NK-92 treated with Interleukin-12 subunit alpha and Interleukin-12 subunit beta, amount 100 ng/mL, for 24 hours (cell line): ENCODE data around the gene BRD7.

Source experiments
- DNase-seq: peaks from one replicate; lab custom pipeline; 2025; lab: John Stamatoyannopoulos, UW

Gene BRD7

DNA sequence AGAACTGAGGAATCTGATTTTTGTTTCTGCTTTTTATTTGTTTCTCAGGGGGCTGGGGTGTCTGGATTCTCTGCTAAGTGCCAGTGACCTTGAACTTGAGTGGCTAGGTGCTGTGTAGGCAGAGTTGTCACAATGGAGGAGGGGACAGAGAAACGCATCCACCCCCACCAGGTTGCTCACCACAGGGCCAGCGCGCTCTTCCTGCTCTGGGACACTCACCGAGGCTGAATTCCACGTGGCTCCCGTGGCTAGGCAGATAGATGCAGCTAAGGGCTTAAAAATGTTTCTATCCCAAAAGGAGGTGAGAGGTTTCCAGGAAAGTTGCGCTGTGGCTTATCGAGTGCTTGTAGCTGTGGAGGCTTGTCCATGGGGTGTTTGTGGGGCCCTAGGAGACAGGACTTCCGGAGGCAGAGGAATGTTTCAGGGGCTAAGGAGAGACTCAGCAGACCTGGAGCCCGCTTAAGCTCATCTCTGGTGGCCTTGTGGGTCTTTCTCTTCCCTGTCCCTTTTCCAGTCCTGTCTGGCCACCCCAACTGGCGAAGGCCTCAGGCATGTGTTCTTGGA lies 65.7 kb downstream of the BRD7 start:
- no peak for DNase-seq

DNA sequence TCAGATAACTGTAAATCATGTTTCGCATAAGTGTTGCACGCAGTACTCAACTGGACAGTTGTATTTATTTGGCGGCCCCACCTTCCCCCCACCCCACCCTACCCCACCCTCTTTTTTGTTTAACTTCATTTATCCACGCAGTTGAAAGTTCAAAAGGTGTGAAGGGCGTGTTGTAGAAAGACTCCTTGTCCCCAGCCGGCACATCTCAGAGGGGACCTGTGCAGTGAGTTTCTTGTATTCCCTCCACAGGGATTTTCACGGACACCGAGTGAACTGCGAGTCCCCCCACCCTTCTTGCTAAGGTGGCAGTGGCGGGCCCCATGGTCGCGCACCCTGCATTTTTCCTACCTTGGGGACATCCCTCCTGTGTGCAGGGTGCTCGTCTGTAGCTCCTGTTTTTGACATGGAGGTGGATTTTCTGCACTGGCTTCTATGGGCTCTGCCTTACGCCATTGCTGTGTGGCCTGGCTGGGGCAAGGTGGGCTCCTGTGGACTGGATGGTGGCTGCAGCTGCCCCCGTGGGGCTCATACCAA lies 66.2 kb downstream of the BRD7 start:
- no peak for DNase-seq

DNA sequence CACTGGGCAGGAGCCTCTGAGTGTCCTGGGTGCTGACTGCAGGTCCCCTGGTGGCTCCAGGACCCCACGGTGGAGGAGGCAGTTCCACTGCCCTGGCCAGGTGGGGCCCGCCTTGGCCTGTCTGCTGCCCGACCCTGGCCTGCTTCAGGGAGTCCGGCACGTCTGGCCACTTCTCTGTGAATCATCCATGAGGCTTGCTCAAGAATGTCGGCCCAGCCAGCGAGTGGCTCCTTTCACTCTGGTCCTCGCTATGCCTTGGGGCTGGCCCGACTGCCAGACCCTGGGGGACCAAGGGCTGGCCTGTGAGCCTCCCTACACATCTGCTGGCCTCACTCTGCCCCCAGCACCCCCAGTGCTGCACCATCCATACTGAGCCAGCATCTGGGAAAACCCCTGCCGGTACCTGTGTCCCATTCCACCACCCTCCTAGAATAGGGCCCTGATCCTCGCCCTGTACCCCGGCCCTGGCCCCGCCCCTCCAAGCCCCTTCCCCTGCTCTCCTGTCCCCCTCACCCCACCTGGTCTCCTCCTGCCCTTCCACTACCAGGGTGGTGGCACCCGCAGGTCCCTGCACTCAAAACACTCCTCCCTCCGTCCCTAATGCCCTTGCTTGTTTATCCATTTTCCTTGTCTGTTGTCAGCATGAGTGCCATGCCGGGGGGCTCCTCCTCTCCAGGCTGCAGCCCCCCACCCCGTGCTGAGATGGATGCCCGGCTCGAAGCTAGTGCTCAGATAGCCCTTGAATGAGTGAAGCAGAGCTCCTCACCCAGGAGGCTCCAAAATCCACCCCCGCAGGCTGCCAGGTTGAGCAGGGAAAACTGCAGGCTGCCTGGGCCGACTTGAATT lies 66.9 kb downstream of the BRD7 start:
- DNase-seq: no peak

DNA sequence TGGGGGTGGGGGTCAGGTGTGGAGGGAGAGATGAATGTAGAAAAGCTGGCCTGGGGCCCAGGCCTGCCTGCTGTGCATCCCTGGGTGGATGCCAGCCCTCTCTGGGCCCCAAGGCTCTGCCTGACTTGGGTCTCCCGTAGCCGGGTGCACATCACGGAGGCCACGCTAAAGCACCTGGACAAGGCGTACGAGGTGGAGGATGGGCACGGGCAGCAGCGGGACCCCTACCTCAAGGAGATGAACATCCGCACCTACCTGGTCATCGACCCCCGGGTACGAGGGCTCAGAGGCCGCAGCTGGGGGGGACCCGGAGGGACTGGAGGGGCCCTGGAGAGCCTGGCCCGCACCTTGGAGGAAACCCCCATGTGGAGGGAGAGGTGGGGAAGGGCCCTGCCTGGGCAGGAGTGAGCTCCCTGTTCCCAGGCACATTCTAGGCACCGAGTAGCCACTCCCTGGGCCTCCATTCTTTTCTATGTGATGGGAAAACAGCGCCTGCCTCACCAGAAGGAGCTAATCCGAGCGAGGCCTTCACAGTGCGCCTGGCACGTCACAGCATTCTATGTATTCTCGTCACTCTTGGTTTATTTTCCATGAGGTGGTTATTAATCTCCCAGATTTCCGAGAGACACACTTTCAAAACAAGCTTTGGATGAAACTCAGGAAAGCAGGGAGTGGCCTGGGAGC lies 67.7 kb downstream of the BRD7 start:
- no peak for DNase-seq

DNA sequence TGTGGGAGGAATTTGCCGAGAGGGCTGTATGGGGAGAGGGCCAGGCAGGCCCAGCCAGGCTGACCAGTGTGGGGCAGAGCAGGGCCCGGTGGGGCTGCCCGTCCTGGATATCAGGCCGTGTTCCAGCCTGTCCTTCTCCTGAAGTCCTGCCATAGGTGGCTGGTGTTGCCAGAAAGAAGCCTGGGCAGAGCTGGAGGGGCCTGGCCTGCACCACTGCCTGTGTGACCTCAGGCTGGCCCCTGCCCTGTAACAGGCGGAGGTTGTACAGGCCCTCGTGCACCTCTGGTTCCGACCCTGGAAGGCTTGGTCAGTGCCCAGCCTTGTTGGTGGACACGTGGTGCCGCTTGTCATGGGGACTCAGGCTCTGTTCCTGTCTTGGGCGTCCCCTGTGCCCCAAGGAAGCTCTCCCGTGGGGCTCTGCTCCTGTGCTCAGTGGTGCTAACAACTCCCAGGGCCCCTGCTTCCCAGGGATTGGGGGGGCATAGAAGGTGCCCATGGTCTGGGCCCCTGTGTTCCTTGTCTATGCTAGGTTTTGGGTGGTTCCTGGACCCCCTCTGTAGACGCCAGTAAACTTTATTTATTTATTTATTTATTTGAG lies 69.2 kb downstream of the BRD7 start:
- DNase-seq: no peak

DNA sequence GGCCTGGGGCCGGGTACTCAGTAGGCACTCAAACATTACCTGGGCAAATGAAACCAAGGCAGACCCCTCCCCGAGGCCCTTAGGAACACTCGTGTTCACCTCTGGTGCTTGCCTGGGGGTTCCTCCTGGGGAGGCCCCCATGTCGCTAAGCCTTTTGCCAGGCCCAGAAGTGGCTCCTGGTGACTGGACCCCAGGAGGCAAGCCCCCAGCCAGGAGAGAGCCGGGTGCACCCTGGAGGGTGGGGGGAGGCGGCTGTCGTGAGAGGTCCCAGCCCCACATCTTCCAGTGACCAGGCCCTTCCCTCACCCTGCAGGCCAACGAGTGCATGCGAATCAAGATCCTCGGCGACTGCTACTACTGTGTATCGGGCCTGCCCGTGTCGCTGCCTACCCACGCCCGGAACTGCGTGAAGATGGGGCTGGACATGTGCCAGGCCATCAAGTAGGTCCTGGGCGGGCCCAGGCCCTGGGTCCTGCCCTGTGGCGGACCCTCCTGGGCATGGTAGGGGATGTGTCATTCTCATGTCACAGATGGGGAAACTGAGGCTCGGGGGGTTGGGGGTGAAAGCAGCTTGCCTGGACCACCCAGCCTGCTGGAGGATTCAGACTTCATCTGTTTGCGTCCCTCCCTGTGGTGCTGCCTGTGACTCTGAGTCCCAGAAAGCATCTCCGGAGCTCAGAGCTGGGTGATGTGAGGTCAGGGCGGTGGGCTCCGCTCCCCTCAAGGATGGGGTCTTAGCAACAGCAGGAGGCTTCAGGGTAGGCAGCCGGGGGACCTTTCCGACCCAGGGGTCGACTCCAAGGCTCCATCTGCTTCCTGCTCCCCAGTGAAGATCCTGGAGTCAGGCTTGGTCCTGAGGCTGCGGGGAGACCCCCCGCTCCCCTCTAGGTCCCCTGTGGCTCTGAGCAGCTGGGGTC lies 69.9 kb downstream of the BRD7 start:
- no peak for DNase-seq

DNA sequence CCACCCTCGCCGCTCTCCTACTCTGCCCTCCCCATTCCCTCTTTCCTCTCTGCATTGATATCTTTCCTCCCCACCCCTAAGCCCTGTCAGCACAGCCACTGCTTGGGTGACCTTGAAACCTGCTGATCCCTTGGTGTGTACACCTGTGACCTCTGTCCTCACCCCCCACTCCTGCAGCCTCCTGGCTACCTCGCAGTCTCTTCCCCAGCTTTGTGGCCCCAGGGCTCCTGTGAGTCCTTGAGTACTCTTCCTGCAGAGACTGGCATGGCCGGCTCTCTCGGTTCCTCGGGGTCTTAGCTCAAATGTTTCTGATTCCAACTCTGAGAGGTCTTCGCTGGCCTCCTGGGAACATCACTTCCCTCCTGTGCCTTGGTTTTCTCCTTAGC lies 70.7 kb downstream of the BRD7 start:
- DNase-seq: no peak

DNA sequence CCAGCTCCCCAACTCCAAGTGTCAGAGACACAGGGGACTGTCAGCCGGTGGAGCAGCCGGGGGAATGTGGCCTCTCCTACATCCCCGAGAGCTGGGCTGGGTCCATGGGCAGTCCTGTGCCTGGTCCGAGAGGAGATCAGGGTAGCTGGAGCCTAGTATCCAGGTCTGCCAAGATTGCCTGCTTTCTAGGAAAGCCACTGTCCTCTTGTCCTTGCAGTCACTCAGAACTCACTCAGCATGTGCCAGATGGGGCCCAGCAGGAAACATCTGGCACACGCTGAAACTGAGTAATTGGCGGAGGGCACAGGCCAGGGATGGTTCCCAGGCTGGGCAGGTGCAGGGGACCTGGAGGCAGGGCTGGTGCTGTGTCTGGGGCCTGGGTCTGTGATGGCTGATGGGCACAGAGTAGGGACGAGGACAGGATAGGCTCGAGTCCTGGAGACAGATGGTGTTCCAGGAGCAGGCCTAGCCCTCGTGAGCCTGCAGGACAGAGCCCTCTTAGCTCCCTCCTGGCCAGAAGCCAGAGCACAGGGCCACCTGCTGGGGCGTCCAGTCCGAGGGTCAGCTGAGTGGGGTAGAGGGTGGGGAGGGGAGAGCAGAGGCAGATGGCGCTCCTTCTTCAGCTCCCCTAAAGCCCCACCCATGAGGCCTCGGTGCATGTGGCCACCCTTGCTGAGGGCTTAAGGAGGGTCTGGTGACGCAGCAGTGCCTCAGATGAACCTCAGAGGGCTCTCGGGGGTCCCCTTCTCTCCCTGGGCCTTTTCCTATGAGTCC lies 71.3 kb downstream of the BRD7 start:
- no peak for DNase-seq

DNA sequence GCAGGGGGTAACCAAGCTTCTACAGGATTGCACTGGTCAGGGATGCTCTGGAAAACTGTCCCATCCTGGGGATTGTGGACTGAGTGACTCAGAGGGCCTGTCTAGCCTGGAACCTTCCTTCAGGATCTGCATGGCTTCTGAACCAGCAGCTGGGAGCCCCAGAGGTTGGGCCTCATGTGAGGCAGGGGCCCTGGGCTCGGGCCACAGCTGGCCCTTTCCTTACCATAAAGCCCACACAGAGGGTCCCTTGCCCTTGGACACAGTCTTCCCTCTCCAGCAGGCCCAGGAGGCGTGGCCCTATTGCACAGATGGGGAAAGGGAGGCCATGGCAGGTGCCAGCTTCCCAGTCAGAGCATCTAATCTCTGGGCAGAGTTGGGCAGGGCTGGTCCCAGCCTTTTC lies 72.0 kb downstream of the BRD7 start:
- DNase-seq: no peak

DNA sequence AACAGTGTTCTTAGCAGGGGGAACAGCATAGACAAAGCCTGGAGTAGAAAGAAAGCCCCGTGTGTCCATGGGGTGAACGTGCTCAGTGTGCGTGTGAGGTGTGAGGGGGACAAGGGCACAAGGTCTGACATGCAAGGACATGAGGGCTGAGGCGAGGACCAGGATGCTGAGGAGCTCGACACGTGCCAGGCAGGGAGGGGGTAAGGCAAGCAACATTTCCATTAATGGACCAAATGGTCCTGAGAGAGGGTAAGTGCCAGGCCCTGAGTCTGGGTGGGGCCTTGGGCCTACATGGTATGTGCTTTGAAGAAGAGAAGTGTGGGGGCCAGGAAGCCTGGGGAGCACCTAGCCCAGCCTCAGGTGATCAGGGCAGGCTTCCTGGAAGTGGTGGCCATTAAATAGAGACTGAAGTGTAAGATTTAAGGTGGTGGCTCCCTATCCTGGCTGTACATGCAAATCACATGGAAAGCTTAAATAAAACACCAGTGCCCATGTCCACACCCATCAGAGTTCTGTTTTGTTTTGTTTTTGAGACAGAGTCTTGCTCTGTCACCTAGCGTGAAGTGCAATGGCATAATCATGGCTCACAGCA lies 73.2 kb downstream of the BRD7 start:
- no peak for DNase-seq

DNA sequence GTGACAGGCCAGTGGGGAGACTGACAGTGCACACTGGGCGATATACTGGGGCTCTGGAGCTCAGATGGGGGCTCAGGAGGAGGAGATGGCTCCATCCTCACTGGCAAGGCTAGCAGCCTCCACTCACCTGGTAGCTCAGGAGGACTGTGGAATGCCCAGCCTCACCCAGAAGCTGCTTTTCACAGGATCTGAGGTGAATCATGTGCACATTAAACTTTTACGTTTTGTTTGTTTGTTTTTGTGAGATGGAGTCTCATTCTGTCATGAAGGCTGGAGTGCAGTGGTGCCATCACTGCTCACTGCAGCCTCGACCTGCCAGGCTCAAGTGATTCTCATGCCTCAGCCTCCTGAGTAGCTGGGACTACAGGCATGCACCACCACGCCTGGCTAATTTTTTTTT lies 73.8 kb downstream of the BRD7 start:
- DNase-seq: no peak

DNA sequence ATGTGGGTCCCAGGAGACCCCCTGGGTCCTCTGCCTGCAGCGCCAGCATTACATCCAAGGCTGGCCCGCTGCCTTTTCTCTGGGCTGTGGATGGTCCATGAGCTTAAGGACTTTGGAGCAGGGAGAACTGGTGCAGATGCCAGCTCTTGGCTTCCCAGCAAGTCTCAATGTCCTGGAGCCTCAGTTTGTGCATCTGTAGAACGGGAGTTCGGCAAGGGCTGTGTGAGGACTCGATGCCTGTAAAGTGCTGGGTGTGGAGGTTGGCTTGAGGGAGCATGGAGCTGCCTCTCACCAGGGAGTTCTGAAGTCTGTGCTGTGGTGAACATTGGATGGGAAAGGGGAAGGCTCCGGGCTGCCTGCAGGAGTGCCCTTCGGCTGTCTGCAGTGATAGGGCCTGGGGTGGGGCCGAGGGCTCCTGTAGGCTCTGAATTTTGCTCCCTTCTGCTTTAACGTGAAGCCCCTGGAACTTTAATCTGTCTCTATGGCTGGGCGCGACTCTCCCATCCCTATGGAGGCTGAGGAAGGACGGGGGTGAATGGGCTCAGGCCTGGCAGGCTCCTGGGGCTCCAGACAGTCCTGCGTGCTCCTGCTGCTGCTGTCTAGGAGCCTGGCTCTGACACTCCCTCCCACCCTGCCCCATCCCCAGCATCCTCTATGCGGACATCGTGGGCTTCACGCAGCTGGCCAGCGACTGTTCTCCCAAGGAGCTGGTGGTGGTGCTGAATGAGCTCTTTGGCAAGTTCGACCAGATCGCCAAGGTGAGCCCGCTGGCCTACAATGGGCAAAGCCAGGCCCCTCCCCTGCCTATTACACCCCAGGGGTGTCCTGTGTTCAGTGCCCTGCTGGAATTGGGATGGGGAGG lies 74.6 kb downstream of the BRD7 start:
- DNase-seq: no peak

DNA sequence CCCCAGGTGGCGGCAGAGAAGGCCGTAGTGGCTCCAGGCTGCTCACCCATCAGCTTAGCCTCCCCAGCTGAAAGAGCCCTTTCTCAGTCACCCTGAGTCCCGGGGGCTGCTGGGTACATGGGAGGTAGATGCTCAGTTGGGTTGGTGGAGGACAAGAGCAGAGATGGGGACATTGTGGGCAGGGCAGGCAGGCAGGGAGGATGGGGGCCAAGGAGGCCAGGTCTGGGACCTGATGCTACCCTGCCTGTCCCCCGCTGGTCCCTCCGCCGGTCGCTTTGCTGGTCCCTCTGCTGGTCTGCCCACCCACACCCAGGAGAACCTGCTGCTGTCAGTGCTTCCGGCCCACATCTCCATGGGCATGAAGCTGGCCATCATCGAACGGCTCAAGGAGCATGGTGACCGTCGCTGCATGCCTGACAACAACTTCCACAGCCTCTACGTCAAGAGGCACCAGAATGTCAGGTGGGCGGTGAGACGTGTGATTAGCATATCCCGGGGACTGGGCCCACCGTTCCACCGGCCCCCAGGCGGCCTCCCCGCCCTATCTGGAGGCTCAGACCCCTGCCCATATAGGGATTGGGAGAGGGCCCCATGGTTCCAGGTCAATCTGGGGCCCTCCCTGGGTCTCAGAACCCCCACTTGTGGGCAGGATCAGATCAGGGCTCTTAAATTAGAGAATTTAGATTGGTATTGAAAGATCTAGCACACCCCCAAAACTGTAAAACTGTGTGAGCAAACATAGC lies 75.6 kb downstream of the BRD7 start:
- no peak for DNase-seq

DNA sequence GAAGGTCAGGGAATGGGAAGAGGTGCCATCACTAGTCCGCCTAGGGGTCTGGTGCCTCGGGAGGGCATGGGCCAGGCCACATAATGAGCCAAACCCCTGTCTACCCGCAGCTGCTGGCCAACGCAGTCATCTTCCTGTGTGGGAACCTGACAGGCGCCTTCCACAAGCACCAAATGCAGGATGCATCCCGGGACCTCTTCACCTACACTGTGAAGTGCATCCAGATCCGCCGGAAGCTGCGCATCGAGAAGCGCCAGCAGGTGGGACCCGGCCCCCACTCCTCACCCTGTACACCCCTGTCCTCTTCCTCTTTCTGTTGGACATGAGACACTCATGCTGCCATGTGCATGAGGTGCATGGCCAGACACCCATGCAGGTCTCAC lies 76.2 kb downstream of the BRD7 start:
- no peak for DNase-seq

DNA sequence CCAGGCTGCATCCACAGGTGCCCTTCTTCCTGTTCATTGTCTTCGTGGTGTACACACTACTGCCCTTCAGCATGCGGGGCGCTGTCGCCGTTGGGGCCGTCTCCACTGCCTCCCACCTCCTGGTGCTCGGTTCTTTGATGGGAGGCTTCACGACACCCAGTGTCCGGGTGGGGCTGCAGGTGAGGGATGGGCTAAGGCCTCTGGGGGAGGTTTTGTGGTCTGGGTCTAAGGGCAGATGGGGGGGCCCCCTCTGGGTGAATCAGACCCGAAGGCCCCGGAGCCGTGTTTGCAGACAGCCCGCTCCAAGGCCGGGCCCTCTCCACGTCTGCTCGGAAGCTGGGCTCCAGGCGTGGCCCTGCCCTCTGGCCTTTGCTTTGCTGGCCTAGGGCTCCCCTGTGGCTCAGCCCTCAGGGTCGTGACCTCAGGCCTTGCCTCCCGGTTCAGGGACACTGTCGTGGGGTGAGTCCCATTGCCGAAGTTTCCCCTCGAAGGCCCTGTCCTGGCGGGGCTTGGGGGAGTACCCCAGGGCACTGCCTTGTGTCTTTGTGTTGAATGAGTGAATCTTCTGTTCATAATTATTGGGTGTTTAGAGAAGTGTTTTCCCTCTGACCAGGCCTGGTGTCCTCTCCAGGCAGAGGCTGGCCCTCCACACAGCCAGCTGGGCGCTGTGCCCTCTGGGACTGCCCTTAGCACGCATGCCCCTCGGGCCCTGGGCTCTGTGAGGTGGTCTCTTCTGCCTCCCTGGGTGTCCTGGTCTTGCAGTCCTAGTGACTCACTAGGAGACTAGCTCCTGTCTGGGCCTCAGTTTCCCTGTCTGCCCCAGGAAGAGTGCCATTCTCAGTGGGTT lies 76.8 kb downstream of the BRD7 start:
- DNase-seq: no peak

DNA sequence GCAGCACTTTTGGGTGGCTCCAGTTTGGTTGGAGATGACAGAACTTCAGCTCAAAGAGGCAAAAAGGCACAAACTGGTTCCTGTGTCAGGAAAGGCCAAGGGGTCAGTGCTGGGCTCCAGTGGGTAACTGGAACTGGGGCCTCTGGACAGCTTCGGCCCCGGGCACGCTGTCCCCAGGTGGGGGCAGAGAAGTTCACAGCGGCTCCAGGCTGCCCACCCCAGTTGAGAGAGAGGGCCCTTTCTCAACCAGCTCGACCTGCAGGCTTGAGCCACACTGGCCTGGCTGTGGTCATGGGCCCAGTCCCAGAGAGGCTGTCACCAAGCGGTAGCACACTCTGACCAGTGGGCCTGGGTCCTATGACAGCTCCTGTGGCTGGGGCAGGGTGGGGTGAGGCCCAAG lies 77.9 kb downstream of the BRD7 start:
- DNase-seq: no peak

DNA sequence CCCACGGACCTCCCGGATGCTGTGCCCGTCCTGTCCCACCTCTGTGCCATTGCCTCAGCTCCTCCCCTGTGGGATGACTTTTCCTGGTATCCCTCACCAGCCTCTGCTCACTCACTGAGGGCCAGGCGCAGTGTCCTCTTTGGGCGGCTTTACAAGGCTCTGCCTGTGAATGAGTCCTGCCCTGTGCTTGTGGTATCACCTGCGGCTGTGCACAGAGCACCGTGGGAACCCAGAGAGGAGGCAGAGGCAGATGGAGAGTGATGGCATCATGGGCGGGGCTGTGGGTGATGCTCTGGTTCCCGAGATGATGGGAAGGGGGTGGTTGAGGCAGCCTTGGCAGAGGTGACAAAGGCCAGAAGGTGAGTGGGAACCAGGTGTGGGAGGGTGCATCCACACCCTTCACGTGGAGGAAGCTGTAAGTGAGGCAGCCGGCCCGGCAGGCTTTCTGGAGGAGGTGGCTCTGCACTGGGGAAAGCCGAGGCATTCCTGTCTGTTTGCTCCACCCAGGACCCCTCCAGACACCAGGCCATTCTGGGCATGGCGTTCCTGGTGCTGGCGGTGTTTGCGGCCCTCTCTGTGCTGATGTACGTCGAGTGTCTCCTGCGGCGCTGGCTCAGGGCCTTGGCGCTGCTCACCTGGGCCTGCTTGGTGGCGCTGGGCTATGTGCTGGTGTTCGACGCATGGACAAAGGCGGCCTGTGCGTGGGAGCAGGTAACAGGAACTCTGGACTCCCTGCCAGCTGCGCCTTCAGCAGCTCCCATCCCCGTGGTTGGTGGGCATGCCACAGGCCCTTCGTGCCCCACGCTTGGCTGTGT lies 78.6 kb downstream of the BRD7 start:
- DNase-seq: no peak
